RWPE1 (cell line): ENCODE results near the gene SRPK2.

Experiments used
- CTCF ChIA-PET: fragments of 350-600 bp; sonication (Branson Sonifier 250); formaldehyde crosslinking; extraction: SDS; loops from one replicate; lab custom pipeline; 2021; lab: Yijun Ruan, JAX
- POLR2A ChIA-PET: fragments of 400-600 bp; formaldehyde crosslinking; extraction: SDS; loops from one replicate; lab custom pipeline; 2020; ENCODE audit warnings: antibody characterized with exemption; ENCODE audit not compliant: low non-redundant PET; lab: Yijun Ruan, JAX
- DNase-seq: peaks from one replicate; pipeline ENCODE4 v3.0.0; 2012; ENCODE audit warnings: low spot score
- H3K27ac ChIP-seq: fragments of 450-650 bp; 2 replicates; pipeline ENCODE4 v1.5.1; 2017
- TF ChIP-seq, protein P1 (sequence below): fragments of 450-650 bp; conservative IDR thresholded peaks from 2 replicates; pipeline ENCODE4 v1.5.1; 2017; ENCODE audit warnings: low read depth, mild to moderate bottlenecking

Gene SRPK2

GRCh38 chr7:105178928-105179541 lies 209.7 kb downstream of the SRPK2 start:
- TF ChIP-seq, protein P1, sequence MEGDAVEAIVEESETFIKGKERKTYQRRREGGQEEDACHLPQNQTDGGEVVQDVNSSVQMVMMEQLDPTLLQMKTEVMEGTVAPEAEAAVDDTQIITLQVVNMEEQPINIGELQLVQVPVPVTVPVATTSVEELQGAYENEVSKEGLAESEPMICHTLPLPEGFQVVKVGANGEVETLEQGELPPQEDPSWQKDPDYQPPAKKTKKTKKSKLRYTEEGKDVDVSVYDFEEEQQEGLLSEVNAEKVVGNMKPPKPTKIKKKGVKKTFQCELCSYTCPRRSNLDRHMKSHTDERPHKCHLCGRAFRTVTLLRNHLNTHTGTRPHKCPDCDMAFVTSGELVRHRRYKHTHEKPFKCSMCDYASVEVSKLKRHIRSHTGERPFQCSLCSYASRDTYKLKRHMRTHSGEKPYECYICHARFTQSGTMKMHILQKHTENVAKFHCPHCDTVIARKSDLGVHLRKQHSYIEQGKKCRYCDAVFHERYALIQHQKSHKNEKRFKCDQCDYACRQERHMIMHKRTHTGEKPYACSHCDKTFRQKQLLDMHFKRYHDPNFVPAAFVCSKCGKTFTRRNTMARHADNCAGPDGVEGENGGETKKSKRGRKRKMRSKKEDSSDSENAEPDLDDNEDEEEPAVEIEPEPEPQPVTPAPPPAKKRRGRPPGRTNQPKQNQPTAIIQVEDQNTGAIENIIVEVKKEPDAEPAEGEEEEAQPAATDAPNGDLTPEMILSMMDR: no peak
- ChIA-PET CTCF (no interaction called here), POLR2A (no interaction called here)
- no peak overlapping the region for H3K27ac ChIP-seq
- DNase-seq: no peak

- TF ChIP-seq, protein P1: no peak
- DNase-seq: no peak
- CTCF ChIA-PET: interaction anchor here (0.6 kb wide), 1 partner anchor 76 kb away, joined by 3 read pairs; no protein-coding TSS in a partner anchor
- POLR2A ChIA-PET: no interaction called here
- 0 out of 2 replicates have a peak overlapping the region, but pooled peaks have one; percentile 23 for H3K27ac ChIP-seq
Observed at GRCh38 chr7:105178177-105178576, 210.5 kb downstream of the SRPK2 start.

DNA sequence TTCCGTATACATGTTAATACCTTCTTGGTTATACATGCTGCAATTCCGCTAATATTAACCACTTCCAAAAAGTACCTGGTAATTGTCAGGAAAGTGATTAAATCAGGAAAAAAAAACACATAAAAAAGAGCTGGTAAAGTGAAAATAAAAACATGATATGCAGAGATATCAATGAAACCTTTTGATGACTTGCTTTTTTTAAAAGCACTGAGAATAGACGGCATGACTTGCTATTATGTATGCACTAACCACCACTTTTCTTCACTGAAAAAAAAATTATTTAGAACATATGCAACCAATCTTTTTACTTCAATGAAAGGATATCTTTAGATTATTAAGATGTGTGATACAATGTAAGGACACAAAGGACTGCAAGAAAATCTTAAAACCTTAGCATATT lies 211.7 kb downstream of the SRPK2 start:
- CTCF ChIA-PET: no interaction called here
- no peak for DNase-seq
- no peak overlapping the region for H3K27ac ChIP-seq
- POLR2A ChIA-PET: no interaction called here
- TF ChIP-seq, protein P1: no peak

DNA sequence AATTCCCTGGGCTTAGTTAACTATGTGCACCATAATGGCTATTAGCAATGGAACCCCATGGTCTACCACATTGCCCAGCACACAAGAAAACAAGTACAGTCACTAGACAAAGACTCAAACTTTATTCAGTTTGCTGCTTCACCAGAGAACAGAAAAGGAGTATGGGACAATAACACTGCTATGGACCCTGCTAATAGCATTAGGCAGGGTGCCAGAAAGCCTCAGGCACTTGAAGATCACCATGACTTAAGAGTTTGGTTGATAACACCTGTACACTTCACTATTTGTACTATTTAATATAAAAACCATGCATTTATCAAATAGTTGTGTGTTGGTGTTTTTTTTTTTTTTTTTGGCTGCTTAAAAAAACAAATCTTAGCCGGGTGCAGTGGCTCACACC lies 215.1 kb downstream of the SRPK2 start:
- H3K27ac ChIP-seq: no peak overlapping the region
- DNase-seq: no peak
- TF ChIP-seq, protein P1: no peak
- ChIA-PET CTCF (no interaction called here), POLR2A (no interaction called here)

- H3K27ac ChIP-seq: no peak overlapping the region
- POLR2A ChIA-PET: no interaction called here
- TF ChIP-seq, protein P1: no peak
- CTCF ChIA-PET: no interaction called here
- no peak for DNase-seq
Observed at GRCh38 chr7:105164751-105165150, 224.0 kb downstream of the SRPK2 start.

- ChIA-PET POLR2A (no interaction called here), CTCF (no interaction called here)
- TF ChIP-seq, protein P1: no peak
Observed at GRCh38 chr7:105163718-105164117, 225.0 kb downstream of the SRPK2 start.

DNA sequence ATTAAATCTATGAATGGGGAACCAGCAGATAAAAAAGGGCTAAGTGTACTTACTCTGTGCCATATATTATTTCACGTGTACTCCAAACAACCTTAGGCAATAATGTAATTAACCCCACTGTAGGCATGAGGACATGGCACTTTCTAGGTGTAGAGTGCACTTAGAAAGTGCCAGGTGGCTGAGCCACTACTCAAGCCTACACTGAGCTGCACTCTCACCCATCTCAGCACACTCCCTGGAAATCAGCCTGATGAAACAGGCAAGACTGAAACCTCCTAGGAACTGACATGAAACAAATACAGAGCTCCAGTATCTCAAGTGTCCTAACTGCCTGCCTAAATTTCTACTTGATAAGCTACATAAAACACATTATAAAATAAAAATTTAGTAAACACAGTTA lies 227.4 kb downstream of the SRPK2 start:
- CTCF ChIA-PET: no interaction called here
- TF ChIP-seq, protein P1: no peak

More at GRCh38 chr7:105163718-105164117, 225.0 kb downstream of the SRPK2 start:
- no peak overlapping the region for H3K27ac ChIP-seq
- no peak for DNase-seq

More for the DNA sequence above, 227.4 kb downstream of the SRPK2 start:
- DNase-seq: no peak
- POLR2A ChIA-PET: no interaction called here
- no peak overlapping the region for H3K27ac ChIP-seq
